CD4-positive, alpha-beta T cell treated with Interleukin-12 subunit alpha and Interleukin-12 subunit beta, for 1 hour (primary cell): ENCODE measurements around the gene GHRHR.

Experiments used
- DNase-seq: peaks from one replicate; pipeline ENCODE4 v3.0.0-alpha.2; 2020

The GHRHR gene

GRCh38 chr7:30963842-30964241, at the start of gene GHRHR:
Gene GHRHR, plus strand, starts transcription at chr7:30963953. Its CDS starts 116 bp downstream, at chr7:30964069.
- no peak for DNase-seq

GRCh38 chr7:30914596-30914995, 49.2 kb upstream of the GHRHR start:
- DNase-seq = no peak

GRCh38 chr7:30915005-30915601, 48.6 kb upstream of the GHRHR start:
- DNase-seq = no peak

- DNase-seq = no peak
Observed at GRCh38 chr7:30915751-30916150, 48.0 kb upstream of the GHRHR start.

- no peak for DNase-seq
Observed at GRCh38 chr7:30916255-30916654, 47.5 kb upstream of the GHRHR start.

- DNase-seq = no peak
Observed at GRCh38 chr7:30916767-30917166, 47.0 kb upstream of the GHRHR start.

GRCh38 chr7:30917216-30917893, 46.4 kb upstream of the GHRHR start:
- DNase-seq = no peak

GRCh38 chr7:30918676-30919075, 45.1 kb upstream of the GHRHR start:
- no peak for DNase-seq

GRCh38 chr7:30920021-30920583, 43.7 kb upstream of the GHRHR start:
- no peak for DNase-seq

- no peak for DNase-seq
Observed at GRCh38 chr7:30920584-30921539, 42.9 kb upstream of the GHRHR start.

GRCh38 chr7:30921540-30922401, 42.0 kb upstream of the GHRHR start:
- DNase-seq = no peak

- DNase-seq = no peak
Observed at GRCh38 chr7:30922596-30922995, 41.2 kb upstream of the GHRHR start.

- no peak for DNase-seq
Observed at GRCh38 chr7:30923009-30923773, 40.6 kb upstream of the GHRHR start.

- DNase-seq = no peak
Observed at GRCh38 chr7:30923774-30924413, 39.9 kb upstream of the GHRHR start.

- no peak for DNase-seq
Observed at GRCh38 chr7:30924624-30925023, 39.1 kb upstream of the GHRHR start.

GRCh38 chr7:30925117-30925516, 38.6 kb upstream of the GHRHR start:
- DNase-seq = no peak

- no peak for DNase-seq
Observed at GRCh38 chr7:30925913-30926312, 37.8 kb upstream of the GHRHR start.

- DNase-seq = no peak
Observed at GRCh38 chr7:30926313-30926712, 37.4 kb upstream of the GHRHR start.

- DNase-seq = no peak
Observed at GRCh38 chr7:30927040-30927439, 36.7 kb upstream of the GHRHR start.

- DNase-seq = no peak
Observed at GRCh38 chr7:30927559-30927958, 36.2 kb upstream of the GHRHR start.

- no peak for DNase-seq
Observed at GRCh38 chr7:30928254-30928872, 35.4 kb upstream of the GHRHR start.
